AG09309 (cell line): ENCODE measurements around the gene TRAF1.
"Not testable (repeated sequence)": the region's sequence is repeated elsewhere in the genome, so short reads cannot be mapped to it uniquely, and the experiment has no call there.

Source experiments
- DNase-seq: peaks from one replicate; pipeline ENCODE4 v3.0.0-alpha.2; 2010; ENCODE audit warnings: low read depth
- H3K4me3 ChIP-seq: 2 replicates; pipeline ENCODE4 v1.5.1; 2011; ENCODE audit warnings: mild to moderate bottlenecking, low read depth, low read length, moderate library complexity; ENCODE audit not compliant: control insufficient read depth
- CTCF ChIP-seq: IDR thresholded peaks from 2 replicates; pipeline ENCODE4 v1.5.1; 2011; ENCODE audit warnings: mild to moderate bottlenecking, low read depth, low read length, inconsistent platforms; ENCODE audit not compliant: insufficient read depth, control insufficient read depth; ENCODE audit errors: missing control alignments

TRAF1 gene

GRCh38 chr9:120926397-120926928 lies at the start of gene TRAF1:
Gene TRAF1 (minus strand): TSS chr9:120926796. CDS start chr9:120926075, 721 bp downstream.
- H3K4me3 ChIP-seq = no peak within 1 kb of the TSS
- TF ChIP-seq CTCF = no peak
- no peak for DNase-seq

- H3K4me3 ChIP-seq = no peak overlapping the region
- TF ChIP-seq CTCF = no peak
- DNase-seq = no peak
These were observed 48.3 kb upstream of the TRAF1 start for GRCh38 chr9:120974921-120975320.

GRCh38 chr9:120974181-120974580 lies 47.6 kb upstream of the TRAF1 start:
- TF ChIP-seq CTCF = no peak
- DNase-seq = no peak
- H3K4me3 ChIP-seq = no peak overlapping the region

GRCh38 chr9:120971938-120972337 lies 45.3 kb upstream of the TRAF1 start:
- DNase-seq = no peak
- H3K4me3 ChIP-seq = no peak overlapping the region
- no peak for TF ChIP-seq CTCF

GRCh38 chr9:120971471-120971870 lies 44.9 kb upstream of the TRAF1 start:
- not testable (repeated sequence) for H3K4me3 ChIP-seq, DNase-seq

GRCh38 chr9:120970244-120970643 lies 43.6 kb upstream of the TRAF1 start:
- H3K4me3 ChIP-seq = no peak overlapping the region
- DNase-seq = no peak
- no peak for TF ChIP-seq CTCF

GRCh38 chr9:120966013-120966369 lies 39.4 kb upstream of the TRAF1 start:
- DNase-seq = no peak
- no peak for TF ChIP-seq CTCF
- no peak overlapping the region for H3K4me3 ChIP-seq
